ENCODE data around the gene ACAD11. TPM values are rescaled to one million over a fixed set of nuclear protein-coding genes. Genes with fewer than 3 reads are reported as not detected.

The ACAD11 gene
- total RNA-seq (2014; rRNA removed; shearing (Covaris generic)): 10.4 and 11.8 TPM in 2 replicates

DNA sequence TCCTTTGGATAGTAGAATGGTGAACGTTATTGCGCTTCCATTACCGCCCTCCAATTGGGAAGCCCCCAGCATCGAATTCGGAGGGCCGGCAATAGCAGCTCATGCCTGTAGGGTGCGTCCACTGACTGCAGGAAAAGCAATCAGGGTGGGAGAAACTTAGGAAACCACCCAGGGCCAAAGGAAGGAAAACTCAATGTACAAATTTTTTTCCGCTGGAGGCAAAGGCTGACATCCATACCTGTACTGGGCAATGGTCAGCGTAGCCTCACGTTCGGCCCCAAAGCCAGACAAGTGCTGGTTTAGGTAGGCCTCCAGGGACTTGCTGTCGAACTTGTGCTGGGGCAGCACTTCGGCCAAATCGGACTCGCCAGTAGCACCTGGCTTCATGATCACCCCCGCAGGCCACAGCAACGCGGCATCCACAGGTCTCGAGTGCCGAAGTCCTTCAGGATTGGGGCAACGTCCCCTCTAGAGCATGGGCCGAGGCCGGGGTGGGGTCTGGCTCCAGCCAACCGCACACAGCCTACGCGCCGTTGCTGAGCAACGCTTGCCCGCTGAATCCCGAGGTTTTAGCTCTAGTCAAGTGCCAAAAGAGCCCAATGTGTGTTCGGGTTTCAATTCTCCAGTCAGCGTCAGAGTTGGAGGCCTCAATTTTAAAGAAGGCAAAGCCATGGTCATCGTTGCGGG lies at the start of gene ACAD11:
Gene ACAD11 (minus strand): TSS at position 445 of the 687 bp plus-strand sequence. CDS start 58 bp downstream, at position 387.
- DNase-seq (ENCODE audit: low spot score): peak; percentile 61

DNA sequence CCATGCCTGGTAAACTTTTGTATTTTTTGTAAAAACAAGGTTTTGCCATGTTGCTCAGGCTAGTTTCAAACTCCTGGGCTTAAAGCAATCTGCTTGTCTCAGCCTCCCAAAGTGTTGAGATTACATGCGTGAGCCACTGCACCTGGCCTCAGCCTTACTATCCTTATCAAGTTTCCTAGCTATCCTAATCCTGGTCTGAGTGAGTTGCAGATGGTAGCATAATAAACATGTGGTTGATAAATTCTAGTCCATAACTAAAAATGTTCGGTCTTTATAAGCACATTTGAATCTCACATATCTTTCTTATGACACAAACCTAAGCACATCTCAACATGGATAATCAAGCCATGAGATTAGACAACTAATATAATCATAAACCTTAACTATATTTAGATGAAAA lies 44.1 kb upstream of the ACAD11 start:
- DNase-seq (ENCODE audit: low spot score): no peak

GRCh38 chr3:132695422-132695821 lies 35.8 kb upstream of the ACAD11 start:
- no peak for DNase-seq (ENCODE audit: low spot score)

GRCh38 chr3:132694991-132695390 lies 35.4 kb upstream of the ACAD11 start:
- no peak for DNase-seq (ENCODE audit: low spot score)

GRCh38 chr3:132690040-132690439 lies 30.4 kb upstream of the ACAD11 start:
- DNase-seq (ENCODE audit: low spot score): no peak

GRCh38 chr3:132682201-132682600 lies 22.6 kb upstream of the ACAD11 start:
- DNase-seq (ENCODE audit: low spot score): no peak

DNA sequence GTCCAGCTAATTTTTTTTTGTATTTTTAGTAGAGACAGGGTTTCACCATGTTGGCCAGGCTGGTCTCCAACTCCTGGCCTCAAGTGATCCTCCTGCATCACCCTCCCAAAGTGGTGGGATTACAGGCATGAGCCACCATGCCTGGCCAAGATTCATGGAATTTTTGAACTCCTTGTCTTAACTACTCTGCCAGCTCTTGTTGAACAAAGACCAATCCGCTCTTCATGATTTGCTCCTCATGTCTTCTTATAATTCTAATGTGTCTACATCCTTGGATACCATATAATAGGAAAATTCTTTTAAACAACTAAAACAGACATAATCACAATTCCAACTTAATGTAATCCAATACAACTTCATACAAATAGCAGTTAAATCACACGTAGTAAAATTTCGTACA lies 21.8 kb upstream of the ACAD11 start:
- no peak for DNase-seq (ENCODE audit: low spot score)

- no peak for DNase-seq (ENCODE audit: low spot score)
Measured at GRCh38 chr3:132679911-132680310, 20.3 kb upstream of the ACAD11 start.

DNA sequence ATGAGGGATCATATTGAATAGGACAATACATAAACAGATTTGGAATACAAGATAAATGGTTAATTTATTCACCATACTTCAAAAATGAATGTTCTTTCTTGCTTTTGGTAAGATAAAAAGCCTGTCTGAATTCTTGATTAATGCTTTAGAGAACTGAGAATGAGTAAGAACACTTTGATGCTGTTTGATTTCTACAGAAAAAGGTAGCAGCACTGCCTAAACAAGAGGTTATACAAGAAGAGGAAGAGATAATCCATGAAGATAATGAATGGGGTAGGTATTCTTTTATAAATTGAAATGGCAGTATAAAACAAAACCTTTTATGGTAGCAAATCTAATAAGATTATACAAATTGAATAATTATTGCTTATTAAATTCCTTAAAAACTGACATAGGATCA lies 15.8 kb upstream of the ACAD11 start:
- no peak for DNase-seq (ENCODE audit: low spot score)

DNA sequence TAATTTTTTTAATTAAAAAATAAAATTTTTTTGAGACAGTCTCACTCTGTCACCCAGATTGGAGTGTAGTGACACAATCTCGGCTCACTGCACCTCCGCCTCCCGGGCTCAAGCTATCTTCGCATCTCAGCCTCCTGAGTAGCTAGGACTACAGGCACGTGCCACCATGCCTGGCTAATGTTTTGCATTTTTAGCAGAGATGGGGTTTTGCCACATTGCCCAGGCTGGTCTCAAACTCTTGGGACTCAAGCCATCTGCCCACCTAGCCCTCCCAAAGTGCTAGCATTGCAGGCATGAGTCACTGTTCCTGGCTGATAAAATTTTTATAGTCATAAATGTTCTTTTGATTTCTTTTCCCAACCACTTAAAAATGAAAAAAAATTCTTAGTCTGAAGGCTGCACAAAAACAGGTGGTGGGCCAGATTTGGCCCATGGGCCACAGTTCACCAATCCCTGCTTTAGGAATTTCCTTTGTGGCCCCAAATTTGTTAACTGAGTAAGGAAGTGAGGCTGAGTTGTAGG lies 9.7 kb upstream of the ACAD11 start:
- DNase-seq (ENCODE audit: low spot score): no peak

DNA sequence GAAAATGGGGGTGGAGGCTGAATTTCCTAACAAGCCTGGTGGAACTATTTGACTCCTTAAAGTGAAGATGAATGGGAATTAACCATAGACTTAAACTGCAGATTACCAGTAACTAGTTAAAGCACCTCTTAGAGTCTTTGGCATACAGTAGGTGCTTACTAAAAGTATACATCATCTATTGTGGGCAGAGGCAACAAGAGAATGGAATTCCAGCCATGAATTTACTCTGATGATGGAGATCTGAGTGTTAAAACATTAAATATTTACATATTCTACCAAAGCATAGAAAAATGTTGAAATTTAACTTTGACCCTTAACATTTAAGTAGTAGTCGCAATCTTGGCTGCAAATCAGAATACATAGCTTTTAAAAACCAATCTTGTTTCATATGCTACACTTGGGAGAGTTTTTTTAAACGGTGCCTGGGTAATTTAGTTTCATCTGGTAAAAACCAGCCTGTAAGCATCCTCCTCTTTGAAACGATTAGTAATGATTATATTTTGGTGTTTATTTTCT lies 5.7 kb upstream of the ACAD11 start:
- DNase-seq (ENCODE audit: low spot score): no peak

GRCh38 chr3:132662212-132662611 lies 2.6 kb upstream of the ACAD11 start:
- no peak for DNase-seq (ENCODE audit: low spot score)

- no peak for DNase-seq (ENCODE audit: low spot score)
Measured at GRCh38 chr3:132661101-132661500, 1.5 kb upstream of the ACAD11 start.

DNA sequence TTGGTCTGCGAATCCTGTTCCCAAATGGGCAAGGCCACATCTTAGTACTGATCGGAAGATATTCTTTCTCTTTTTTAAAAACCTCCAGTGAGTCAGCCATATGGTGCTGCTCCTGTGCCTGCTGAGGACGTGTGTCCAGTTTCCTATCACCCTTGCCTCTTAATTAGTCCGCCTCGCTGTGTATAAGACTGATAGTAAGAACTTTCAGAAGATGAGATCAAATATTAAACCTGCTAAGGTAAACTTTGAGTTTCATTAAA lies 1.1 kb upstream of the ACAD11 start:
- DNase-seq (ENCODE audit: low spot score): peak; percentile 10

DNA sequence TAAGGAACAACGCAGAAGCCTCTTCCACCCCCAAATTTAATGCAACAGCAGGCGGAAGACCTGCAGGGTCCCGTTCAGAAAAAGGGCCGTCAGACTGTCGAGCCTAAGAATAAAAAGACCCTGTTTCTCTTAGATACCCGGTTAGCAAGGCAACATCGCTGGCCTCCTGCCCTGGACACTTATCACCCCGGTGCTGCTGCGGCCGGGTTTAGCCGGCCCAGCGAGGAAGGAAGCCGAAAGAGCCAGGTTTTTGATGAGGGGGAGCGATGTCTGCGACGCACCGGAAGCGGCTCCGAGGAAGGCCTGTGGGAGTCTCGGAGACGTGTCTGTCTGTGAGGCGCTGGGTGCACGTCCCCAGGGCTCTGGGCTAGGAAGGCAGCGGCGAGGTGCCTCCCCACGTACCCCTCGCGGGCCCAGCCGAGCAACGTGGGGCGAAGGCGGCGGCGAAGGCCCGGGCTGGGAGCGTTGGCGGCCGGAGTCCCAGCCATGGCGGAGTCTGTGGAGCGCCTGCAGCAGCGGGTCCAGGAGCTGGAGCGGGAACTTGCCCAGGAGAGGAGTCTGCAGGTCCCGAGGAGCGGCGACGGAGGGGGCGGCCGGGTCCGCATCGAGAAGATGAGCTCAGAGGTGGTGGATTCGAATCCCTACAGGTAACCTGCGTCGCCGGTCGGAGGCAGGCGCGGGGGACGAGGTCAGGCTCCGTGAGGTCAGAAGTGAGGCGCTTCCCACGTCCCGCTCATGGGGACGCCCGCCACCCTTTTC lies 622 bp upstream of the ACAD11 start, which contains the start of gene UBA5:
Gene UBA5 (plus strand): TSS at position 278 of the 759 bp plus-strand sequence. CDS start 209 bp downstream, at position 487.
- DNase-seq (ENCODE audit: low spot score): peak; percentile 59

- DNase-seq (ENCODE audit: low spot score): no peak
Measured at GRCh38 chr3:132659000-132659364, 627 bp downstream of the ACAD11 start.

DNA sequence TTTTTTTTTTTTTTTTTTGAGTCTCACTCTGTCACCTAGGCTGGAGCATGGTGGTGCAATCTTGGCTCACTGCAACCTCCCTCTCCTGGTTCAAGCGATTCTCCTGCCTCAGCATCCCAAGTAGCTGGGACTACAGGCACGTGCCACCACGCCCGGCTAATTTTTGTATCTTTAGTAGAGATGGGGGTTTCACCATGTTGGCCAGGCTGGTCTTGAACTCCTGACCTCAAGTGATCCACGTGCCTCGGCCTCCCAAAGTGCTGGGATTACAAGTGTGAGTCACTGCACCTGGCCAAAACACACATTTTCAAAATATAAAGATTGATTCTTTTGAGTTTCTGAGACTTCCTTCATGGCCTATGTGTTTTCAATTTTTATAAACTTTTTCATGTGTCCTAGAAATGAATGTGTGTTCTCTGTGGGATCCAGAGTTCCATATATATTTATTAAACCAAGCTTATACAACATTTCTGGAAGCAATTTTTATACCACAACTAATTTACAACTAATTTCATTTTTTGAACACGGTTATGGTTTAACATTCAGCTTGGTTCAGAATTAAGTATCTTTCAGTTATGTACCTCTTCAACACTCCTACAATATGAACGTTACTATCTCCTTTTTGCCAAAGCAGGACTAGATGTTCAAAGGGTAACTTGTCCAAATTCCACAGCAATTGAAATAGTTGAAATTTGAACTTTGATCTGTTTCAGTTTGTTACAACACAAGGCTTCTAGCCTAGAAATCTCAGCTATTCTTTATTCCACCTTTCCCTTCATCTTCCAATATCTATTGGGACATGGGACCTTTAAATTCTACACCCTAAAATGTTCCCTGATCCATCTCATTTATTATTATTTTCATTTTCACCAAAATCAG lies 1.5 kb downstream of the ACAD11 start:
- no peak for DNase-seq (ENCODE audit: low spot score)

- no peak for DNase-seq (ENCODE audit: low spot score)
Measured at GRCh38 chr3:132655471-132655870, 4.1 kb downstream of the ACAD11 start.

DNA sequence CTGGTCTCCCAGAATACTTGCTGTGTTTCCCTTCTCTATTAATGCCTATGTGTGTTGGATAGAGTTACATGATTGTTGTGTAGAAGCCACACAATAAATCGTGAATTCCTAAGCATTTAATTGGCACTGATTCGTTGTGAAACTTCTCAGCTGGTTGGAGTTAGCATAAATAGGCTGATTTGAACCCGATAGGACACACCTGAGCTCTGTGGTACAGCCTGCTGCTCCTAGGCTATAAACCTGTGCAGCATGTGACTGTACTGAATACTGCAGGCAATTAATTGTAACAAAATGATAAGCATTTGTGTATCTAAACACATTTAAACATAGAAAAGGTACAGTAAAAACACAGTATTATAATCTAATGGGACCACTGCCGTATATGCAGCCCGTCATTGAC lies 4.9 kb downstream of the ACAD11 start:
- DNase-seq (ENCODE audit: low spot score): no peak

DNA sequence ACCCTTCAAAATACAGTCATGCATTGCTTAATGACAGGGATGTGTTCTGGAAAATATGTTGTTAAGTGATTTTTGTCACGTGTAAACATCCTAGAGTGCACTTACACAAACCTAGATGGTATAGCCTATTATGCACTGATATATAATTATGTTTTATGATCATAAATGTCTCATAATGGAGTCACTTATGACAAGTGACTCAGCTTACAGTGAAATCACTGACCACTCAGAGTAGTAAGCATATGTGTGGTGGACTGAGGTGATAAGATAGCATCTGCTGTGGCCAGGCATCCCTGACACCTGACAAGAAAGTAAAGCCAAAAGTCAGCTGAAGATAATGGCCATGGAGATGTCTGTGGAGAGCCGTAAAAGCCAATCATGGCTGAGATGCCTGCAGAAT lies 5.4 kb downstream of the ACAD11 start:
- DNase-seq (ENCODE audit: low spot score): no peak

GRCh38 chr3:132652640-132653270 lies 6.9 kb downstream of the ACAD11 start:
- no peak for DNase-seq (ENCODE audit: low spot score)

- DNase-seq (ENCODE audit: low spot score): no peak
Measured at GRCh38 chr3:132650153-132650552, 9.5 kb downstream of the ACAD11 start.

All from H4 (cell line).